Pancreas (tissue), 10 donors: Measurements from ENCODE around the gene RTN4R. TPM values are rescaled to one million over a fixed set of nuclear protein-coding genes. Genes with fewer than 3 reads are reported as not detected.

Source experiments
- ATAC-seq, 4 donors: fragments of 200-7000 bp; cut with Tn5 transposase; one replicate each; pipeline versions ENCODE4 v1.8.0 to v1.9.1; 2020; ENCODE audit warnings: mild to moderate bottlenecking in 4 of 4, moderate library complexity in 4 of 4
- DNase-seq, 6 donors: peaks; one replicate each; pipeline ENCODE4 v3.0.0-alpha.2; 2020
- FAIRE-seq: peaks from 2 replicates; lab custom pipeline; 2012; peaks lifted over from hg19 to GRCh38; lab: Jason Lieb, UNC
- H3K27ac ChIP-seq, 4 donors: fragments of 200-600 bp; sonication (generic); 1 replicate in 3 of 4; 2 replicates in 1 of 4; pipeline versions ENCODE4 v1.5.0 to v1.8.0; 2020
- H3K27me3 ChIP-seq, 4 donors: fragments of 200-600 bp; one replicate each; pipeline ENCODE4 v1.8.0; 2021
- H3K36me3 ChIP-seq, 3 donors: fragments of 200-600 bp; sonication (generic) in 1 of 3; one replicate each; pipeline versions ENCODE4 v1.5.0 to v1.8.0; 2020 to 2021
- H3K4me1 ChIP-seq, 3 donors: fragments of 200-600 bp; one replicate each; pipeline ENCODE4 v1.8.0; 2021
- H3K4me3 ChIP-seq, 4 donors: fragments of 200-600 bp; sonication (generic) in 2 of 4; one replicate each; pipeline versions ENCODE4 v1.5.0 to v1.8.0; 2020 to 2021
- H3K9me3 ChIP-seq, 4 donors: fragments of 200-600 bp; one replicate each; pipeline ENCODE4 v1.8.0; 2021
- WGBS, 2 donors: extraction: QIAGEN DNeasy Blood & Tissue Kit; methylation state at CpG; one replicate each; pipeline ENCODE4 v1.1.7; 2013; 5-methylcytosine and 5-hydroxymethylcytosine counted together
- intact Hi-C, 3 donors: fragments of 100-400 bp; cut with DNase I; formaldehyde crosslinking; loops; one replicate each; pipeline versions ENCODE4 v1.11.1 to v1.14.2; 2022
- polyA plus RNA-seq, 2 donors: library from polyadenylated mRNA; stranded (reverse); fragments of 200-250 nt; gene quantifications; one replicate each; pipeline ENCODE4 v1.2.3, GENCODE V29; 2013
- total RNA-seq, 6 donors: library from RNA; stranded (reverse); fragmentation: NEBNext Ultra II Directional in 4 of 6; extraction: Animal tissue kit (Norgen Biotek cat#: 25700) in 4 of 6; gene quantifications; one replicate each; pipeline versions ENCODE4 v1.2.1 to v1.2.4, GENCODE V29; 2021 to 2023
- TF ChIP-seq, protein P1 (sequence below), 4 donors: fragments of 200-600 bp; sonication (generic) in 3 of 4; IDR thresholded peaks; one replicate each; pipeline versions ENCODE4 v1.5.0 to v1.8.0; 2021; ENCODE audit warnings: antibody characterized with exemption in 4 of 4
- donor health status: healthy with polysubstance abuse.
- donor health status: DM: no; HTN: no; CAD: no; lungs with moderate emphysema.
- donor health status: DM: no; HTN: no; CAD: no.
- donor health status: control.
- donor health status: control.
- donor health status: Bipolar disorder and iron deficiency.
- donor health status: DM: yes; HTN: yes; CAD: no.
- donor health status: DM: no; HTN: no; CAD: no.
- donor health status: DM: no; HTN: no; CAD: no.
- donor health status: DM: yes; HTN: yes; CAD: no.

Gene RTN4R
- total and polyA plus RNA-seq, 8 donors: 0.88 to 7.4 (median 1.7) TPM

DNA sequence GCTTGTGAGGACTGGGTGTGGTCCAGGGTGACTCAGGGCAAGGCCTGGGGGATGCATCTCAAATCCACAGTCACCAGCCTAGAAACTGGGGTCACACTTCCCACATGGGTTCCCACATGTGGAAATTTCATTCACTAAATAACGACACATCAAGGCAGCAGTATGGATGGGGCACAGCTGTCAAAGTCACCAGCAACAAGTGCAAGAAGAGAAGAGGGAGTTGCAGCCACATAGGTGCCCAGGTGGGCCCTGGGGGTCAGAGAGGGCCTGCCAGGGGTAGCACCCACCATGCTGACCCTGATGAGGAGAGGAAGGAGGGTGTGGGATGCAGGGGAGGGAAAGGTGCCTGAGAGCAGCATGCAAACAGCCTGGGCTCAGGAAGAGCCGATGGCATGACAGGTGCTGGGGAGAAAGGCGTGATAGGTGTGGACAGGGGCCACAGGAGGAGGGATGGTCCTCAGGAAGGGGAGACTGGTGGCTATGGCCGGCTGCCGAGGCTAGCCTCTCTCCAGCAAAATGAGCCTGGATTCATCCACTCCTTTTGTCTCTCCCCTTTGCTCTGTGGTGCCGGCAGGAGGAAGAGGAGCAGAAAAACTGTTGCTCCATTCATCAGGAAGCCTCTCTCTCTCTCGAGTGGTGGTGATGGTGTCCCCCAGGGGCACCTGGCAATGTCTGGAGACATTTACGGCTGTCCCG is 29.4 kb upstream of the RTN4R start:
- DNase-seq: peak in 2 of 6 donors; percentile 24 to 25
- no peak overlapping the region for H3K4me3 ChIP-seq
- H3K9me3 ChIP-seq: no peaks in the 10 kb centered on the region
- H3K27ac ChIP-seq: no peak overlapping the region
- FAIRE-seq: no peak
- H3K36me3 ChIP-seq: no peaks in the 10 kb centered on the region
- intact Hi-C loops: no loop called here
- ATAC-seq: no peak
- peaks cover 0 to 4% (median 0%) of the 10 kb centered on the region in 4 donors for H3K27me3 ChIP-seq
- TF ChIP-seq, protein P1, sequence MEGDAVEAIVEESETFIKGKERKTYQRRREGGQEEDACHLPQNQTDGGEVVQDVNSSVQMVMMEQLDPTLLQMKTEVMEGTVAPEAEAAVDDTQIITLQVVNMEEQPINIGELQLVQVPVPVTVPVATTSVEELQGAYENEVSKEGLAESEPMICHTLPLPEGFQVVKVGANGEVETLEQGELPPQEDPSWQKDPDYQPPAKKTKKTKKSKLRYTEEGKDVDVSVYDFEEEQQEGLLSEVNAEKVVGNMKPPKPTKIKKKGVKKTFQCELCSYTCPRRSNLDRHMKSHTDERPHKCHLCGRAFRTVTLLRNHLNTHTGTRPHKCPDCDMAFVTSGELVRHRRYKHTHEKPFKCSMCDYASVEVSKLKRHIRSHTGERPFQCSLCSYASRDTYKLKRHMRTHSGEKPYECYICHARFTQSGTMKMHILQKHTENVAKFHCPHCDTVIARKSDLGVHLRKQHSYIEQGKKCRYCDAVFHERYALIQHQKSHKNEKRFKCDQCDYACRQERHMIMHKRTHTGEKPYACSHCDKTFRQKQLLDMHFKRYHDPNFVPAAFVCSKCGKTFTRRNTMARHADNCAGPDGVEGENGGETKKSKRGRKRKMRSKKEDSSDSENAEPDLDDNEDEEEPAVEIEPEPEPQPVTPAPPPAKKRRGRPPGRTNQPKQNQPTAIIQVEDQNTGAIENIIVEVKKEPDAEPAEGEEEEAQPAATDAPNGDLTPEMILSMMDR (IDR thresholded peaks at IDR 0.05): no peak
- 65 to 70% methylated on average over 8 to 9 of the region's 9 CpGs for WGBS, 2 donors
- H3K4me1 ChIP-seq: peaks cover 0 to 4% (median 0%) of the 10 kb centered on the region in 3 donors

DNA sequence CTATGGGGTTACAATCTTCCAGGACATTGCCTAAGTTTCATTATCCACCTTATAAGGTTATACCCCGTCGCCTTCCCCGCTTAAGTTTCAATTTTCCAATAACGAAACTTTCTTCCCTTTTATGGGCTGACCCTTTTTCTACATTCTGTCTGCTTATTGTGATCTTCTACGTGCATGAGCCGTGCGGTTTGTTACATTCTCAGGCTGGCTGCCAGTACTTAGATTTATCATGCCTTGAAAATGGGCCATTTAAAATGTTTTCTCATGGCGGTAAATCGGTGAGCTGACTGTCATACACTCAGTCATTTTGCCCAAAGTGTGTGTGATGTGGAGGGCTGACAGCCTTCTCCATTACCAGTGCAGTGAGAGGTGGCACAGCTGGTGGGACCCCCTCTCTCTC is 28.5 kb upstream of the RTN4R start:
- ATAC-seq: no peak
- Histone ChIP-seq H3K27me3 (peaks cover 0 to 4% (median 0%) of the 10 kb centered on the region in 4 donors), H3K27ac (no peak overlapping the region), H3K36me3 (no peaks in the 10 kb centered on the region), H3K9me3 (no peaks in the 10 kb centered on the region), H3K4me1 (peaks cover 0 to 4% (median 0%) of the 10 kb centered on the region in 3 donors), H3K4me3 (no peak overlapping the region)
- intact Hi-C loops: no loop called here
- 83 to 86% methylated on average over 9 of the region's 9 CpGs for WGBS, 2 donors
- DNase-seq: peak in 1 of 6 donors; percentile 14
- no peak for FAIRE-seq
- TF ChIP-seq, protein P1 (IDR thresholded peaks at IDR 0.05): no peak

DNA sequence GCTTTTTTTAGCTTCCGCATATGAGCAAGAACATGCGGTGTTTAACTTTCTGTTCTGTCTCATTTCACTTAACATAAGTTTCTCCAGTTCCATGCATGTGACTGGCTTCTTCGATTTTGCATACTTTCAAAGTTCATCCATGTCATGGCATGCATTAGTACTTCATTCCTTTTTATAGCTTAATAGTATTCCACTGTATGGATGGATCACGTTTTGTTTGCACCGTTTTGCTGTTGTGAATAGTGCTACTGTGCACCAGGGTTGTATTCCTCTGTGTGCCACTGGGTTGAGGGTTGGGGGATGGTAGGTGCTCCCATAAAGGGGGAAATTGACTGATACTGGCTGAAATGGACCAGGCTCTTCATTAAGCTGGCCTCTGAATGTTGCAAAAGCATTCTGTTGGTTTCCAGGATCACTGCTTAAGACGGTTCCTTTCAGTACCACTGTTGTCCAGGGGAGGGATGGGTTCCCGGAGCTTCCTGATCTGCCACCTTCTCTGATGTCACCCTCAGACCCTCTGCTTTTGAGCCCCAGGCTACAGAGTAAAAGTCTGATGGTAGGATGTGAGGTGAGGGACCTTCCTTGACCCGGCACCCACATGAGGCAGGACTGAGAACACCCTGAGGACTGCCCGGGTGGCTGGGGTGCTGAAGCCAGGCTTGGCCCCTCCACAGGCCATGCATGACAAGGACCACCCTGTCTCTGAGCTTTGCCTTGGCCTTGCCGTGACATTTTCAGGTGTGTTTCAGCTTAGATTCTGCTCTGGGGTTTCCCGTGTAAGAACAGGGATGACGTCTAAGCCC is 27.3 kb upstream of the RTN4R start:
- Histone ChIP-seq H3K4me3 (no peak overlapping the region), H3K36me3 (no peaks in the 10 kb centered on the region), H3K27ac (no peak overlapping the region), H3K4me1 (peaks cover 0 to 4% (median 0%) of the 10 kb centered on the region in 3 donors), H3K27me3 (no peaks in the 10 kb centered on the region), H3K9me3 (no peaks in the 10 kb centered on the region)
- intact Hi-C loops: no loop called here
- no peak for ATAC-seq
- no peak for FAIRE-seq
- WGBS, 2 donors: 71 to 79% methylated on average over 12 of the region's 12 CpGs
- peak in 2 of 6 donors; percentile 6 to 31 for DNase-seq
- TF ChIP-seq, protein P1 (IDR thresholded peaks at IDR 0.05): no peak

DNA sequence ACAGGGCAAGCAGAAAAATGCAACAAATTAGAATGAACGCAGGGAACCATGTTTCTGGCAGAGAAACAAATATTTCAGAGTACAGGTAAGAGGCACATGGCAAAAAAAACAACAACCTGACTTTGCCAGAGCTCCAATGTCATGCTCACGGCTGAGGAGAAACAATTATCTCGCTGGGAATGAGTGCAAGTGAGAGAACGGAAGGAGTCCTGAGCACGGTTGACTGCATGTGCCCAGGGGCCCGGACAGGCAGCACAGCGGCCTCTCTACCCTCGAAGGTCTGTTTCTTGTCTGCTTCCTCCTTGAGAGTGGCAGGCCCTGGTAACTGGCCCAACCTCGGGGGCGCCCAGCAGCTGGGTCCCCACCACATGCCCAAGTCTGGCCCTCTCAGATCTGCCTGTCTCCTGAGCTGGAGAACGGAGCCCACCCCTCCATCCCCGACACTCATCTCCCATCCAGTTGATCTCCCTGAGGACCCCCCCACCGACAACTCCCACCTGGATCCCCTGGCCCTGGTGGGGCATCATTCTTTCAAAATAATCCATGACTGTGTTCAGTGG is 24.6 kb upstream of the RTN4R start:
- Histone ChIP-seq H3K4me3 (no peak overlapping the region), H3K9me3 (no peaks in the 10 kb centered on the region), H3K4me1 (no peaks in the 10 kb centered on the region), H3K27ac (no peak overlapping the region), H3K27me3 (no peaks in the 10 kb centered on the region), H3K36me3 (no peaks in the 10 kb centered on the region)
- FAIRE-seq (no peak), ATAC-seq (no peak), DNase-seq (peak in 2 of 6 donors; percentile 11 to 45)
- TF ChIP-seq, protein P1 (IDR thresholded peaks at IDR 0.05): no peak
- 56 to 64% methylated on average over 13 of the region's 13 CpGs for WGBS, 2 donors
- intact Hi-C loops: no loop called here
